ENCODE measurements around the gene KCNK3. TPM values are rescaled to one million over a fixed set of nuclear protein-coding genes. Genes with fewer than 3 reads are reported as not detected.

The KCNK3 gene
- total RNA-seq, 1 donor from 2014 or later: 6.6 TPM

GRCh38 chr2:26778098-26778497 is 85.6 kb downstream of the KCNK3 start:
- Mint-ChIP-seq H3K27ac (no peak overlapping the region), H3K27me3 (ENCODE audit: low read depth) (no peaks in the 10 kb centered on the region), H3K9me3 (no peaks in the 10 kb centered on the region), H3K4me1 (no peaks in the 10 kb centered on the region), H3K4me3 (no peak overlapping the region), H3K36me3 (peaks cover 25% of the 10 kb centered on the region)
- TF ChIP-seq CTCF (IDR thresholded peaks at IDR 0.05; ENCODE audit: unreplicated experiment): no peak
- no peak for DNase-seq (ENCODE audit: low spot score in 2 of 2, unreplicated experiment in 2 of 2)

DNA sequence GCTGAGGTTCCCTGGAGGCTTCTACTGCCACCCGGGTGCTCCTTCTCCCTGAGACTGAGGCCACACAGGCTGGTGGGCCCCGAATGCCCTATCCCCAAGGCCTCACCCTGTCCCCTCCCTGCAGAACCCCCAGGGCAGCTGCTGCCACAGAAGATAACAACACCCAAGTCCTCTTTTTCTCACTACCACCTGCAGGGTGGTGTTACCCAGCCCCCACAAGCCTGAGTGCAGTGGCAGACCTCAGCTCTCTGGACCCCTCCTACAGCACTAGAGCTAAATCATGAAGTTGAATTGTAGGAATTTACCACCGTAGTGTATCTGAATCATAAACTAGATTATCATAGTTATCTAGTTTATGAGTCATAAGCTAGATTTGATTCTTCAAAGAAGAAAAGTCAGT is 86.0 kb downstream of the KCNK3 start:
- no peaks in the 10 kb centered on the region for H3K27me3 Mint-ChIP-seq (ENCODE audit: low read depth)
- H3K27ac Mint-ChIP-seq: no peak overlapping the region
- H3K4me1 Mint-ChIP-seq: no peaks in the 10 kb centered on the region
- DNase-seq (ENCODE audit: low spot score in 2 of 2, unreplicated experiment in 2 of 2): no peak
- H3K4me3 Mint-ChIP-seq: no peak overlapping the region
- TF ChIP-seq CTCF (IDR thresholded peaks at IDR 0.05; ENCODE audit: unreplicated experiment): no peak
- no peaks in the 10 kb centered on the region for H3K9me3 Mint-ChIP-seq
- peaks cover 25% of the 10 kb centered on the region for H3K36me3 Mint-ChIP-seq

DNA sequence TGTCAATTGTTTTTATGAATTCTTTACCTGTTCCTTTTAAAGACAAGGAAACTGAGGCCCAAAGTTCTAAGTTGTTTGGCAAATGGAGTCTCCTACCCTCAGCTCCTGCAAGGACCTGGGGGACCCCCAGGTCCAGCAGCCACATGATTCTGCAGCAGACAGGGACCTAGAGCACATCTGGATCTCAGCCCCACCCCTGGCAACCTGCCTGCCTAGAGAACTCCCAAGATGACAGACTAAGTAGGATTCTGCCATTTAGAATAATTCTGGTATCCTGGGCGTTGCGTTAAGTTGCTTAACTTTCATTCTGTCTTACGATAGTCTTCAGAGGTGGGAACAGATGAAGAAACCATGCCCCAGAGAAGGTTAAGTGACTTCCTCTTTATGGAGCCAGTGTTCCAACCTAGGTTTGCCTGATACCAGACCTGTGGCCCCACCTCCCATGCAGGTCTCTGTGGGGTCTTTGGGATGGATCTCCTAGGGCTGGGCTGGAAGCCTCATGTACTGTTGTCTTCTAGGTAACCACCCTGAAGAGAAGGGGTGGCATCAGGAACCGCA is 87.8 kb downstream of the KCNK3 start:
- Mint-ChIP-seq H3K4me1 (peaks cover 5% of the 10 kb centered on the region), H3K4me3 (no peak overlapping the region), H3K27me3 (ENCODE audit: low read depth) (no peaks in the 10 kb centered on the region), H3K27ac (no peak overlapping the region), H3K9me3 (no peaks in the 10 kb centered on the region), H3K36me3 (peaks cover 25% of the 10 kb centered on the region)
- TF ChIP-seq CTCF (IDR thresholded peaks at IDR 0.05; ENCODE audit: unreplicated experiment): no peak
- no peak for DNase-seq (ENCODE audit: low spot score in 2 of 2, unreplicated experiment in 2 of 2)

Other genes with a start within 250 kb of the KCNK3 start
- 0.16 to 0.40 TPM (median 0.25 TPM) in 3 replicates for gene OTOF, start 214.6 kb upstream of the KCNK3 start, total RNA-seq
- not detected in 3 replicates for gene CIB4, start 51.4 kb upstream of the KCNK3 start, total RNA-seq
- 25.2 to 26.8 TPM (median 26.0 TPM) in 3 replicates for gene SLC35F6, start 71.6 kb downstream of the KCNK3 start, total RNA-seq
- gene CENPA, start 93.3 kb downstream of the KCNK3 start, total RNA-seq: 7.9 to 9.2 TPM (median 8.8 TPM) in 3 replicates
- 2.5 to 2.8 TPM (median 2.8 TPM) in 3 replicates for gene DPYSL5, start 155.4 kb downstream of the KCNK3 start, total RNA-seq